ENCODE data around the gene PLTP. TPM values are rescaled to one million over a fixed set of nuclear protein-coding genes. Genes with fewer than 3 reads are reported as not detected.

Gene PLTP
- total and polyA plus RNA-seq, 3 donors from 2014 or later: 53.3 to 105 (median 80.0) TPM

- no peak for TF ChIP-seq CTCF (IDR thresholded peaks at IDR 0.05)
- TF ChIP-seq POLR2A (IDR thresholded peaks at IDR 0.05): no peak
- H3K27ac ChIP-seq: peak overlapping the region in 1 of 2 donors; percentile 90
Observed at GRCh38 chr20:45925821-45926506, 14.0 kb upstream of the PLTP start.

GRCh38 chr20:45924391-45925261 is 12.7 kb upstream of the PLTP start:
- Histone ChIP-seq H3K4me1 (peaks cover 35% of the 10 kb centered on the region), H3K4me3 (no peak overlapping the region)

More at GRCh38 chr20:45925821-45926506, 14.0 kb upstream of the PLTP start:
- Histone ChIP-seq H3K4me3 (no peak overlapping the region), H3K36me3 (ENCODE audit: low read depth, missing control alignments) (no peaks in the 10 kb centered on the region), H3K9me3 (no peaks in the 10 kb centered on the region), H3K4me1 (peaks cover 28% of the 10 kb centered on the region), H3K27me3 (no peaks in the 10 kb centered on the region)
- WGBS, 2 donors: 72 to 78% methylated on average over 9 of the region's 9 CpGs
- no peak for DNase-seq
- intact Hi-C loops (cut with DNase I; ENCODE audit: low total_unique reads): no loop called here

GRCh38 chr20:45921337-45922189 is 9.6 kb upstream of the PLTP start:
- peaks cover 60% of the 10 kb centered on the region for H3K4me1 ChIP-seq

More at GRCh38 chr20:45924391-45925261, 12.7 kb upstream of the PLTP start:
- Histone ChIP-seq H3K36me3 (ENCODE audit: low read depth, missing control alignments) (no peaks in the 10 kb centered on the region), H3K9me3 (no peaks in the 10 kb centered on the region), H3K27ac (peak overlapping the region; percentile 89 to 90), H3K27me3 (no peaks in the 10 kb centered on the region)
- TF ChIP-seq POLR2A (IDR thresholded peaks at IDR 0.05) (no peak), CTCF (IDR thresholded peaks at IDR 0.05) (no peak)
- DNase-seq: peak; percentile 80
- WGBS, 2 donors: 38 to 44% methylated on average over 21 of the region's 21 CpGs
- intact Hi-C loops (cut with DNase I; ENCODE audit: low total_unique reads): no loop called here

More at GRCh38 chr20:45921337-45922189, 9.6 kb upstream of the PLTP start:
- H3K36me3 ChIP-seq (ENCODE audit: low read depth, missing control alignments): no peaks in the 10 kb centered on the region
- intact Hi-C loops (cut with DNase I; ENCODE audit: low total_unique reads): no loop called here
- H3K27ac ChIP-seq: peak overlapping the region in 1 of 2 donors; percentile 90
- no peak for DNase-seq
- TF ChIP-seq CTCF (IDR thresholded peaks at IDR 0.05) (no peak), POLR2A (IDR thresholded peaks at IDR 0.05) (no peak)
- no peaks in the 10 kb centered on the region for H3K27me3 ChIP-seq
- H3K9me3 ChIP-seq: no peaks in the 10 kb centered on the region
- 84 to 89% methylated on average over 11 of the region's 11 CpGs for WGBS, 2 donors
- no peak overlapping the region for H3K4me3 ChIP-seq

Data from testis (tissue), 3 donors.